Activated CD4-positive, alpha-beta T cell treated with anti-CD3 and anti-CD28 coated beads, Interleukin-2, amount 50 U/mL, for 4 hours (primary cell): Measurements from ENCODE around the gene PHC2.
A peak's percentile ranks its signal among the peaks of the same experiment; 100 is the strongest.

Experiments used
- DNase-seq, 2 experiments: peaks; one replicate each; pipeline ENCODE4 v3.0.0-alpha.2; 2020

Gene PHC2

GRCh38 chr1:33430692-33431593 lies at the start of gene PHC2:
TSS of gene PHC2 (minus strand) at chr1:33431095. CDS start at chr1:33375539, 55,556 bp downstream.
- DNase-seq: peak; percentile 90 to 93

- DNase-seq: no peak
Measured at GRCh38 chr1:33477451-33477850, 46.6 kb upstream of the PHC2 start.

- DNase-seq: no peak
Measured at GRCh38 chr1:33473900-33474299, 43.0 kb upstream of the PHC2 start.

GRCh38 chr1:33472269-33472980 lies 41.5 kb upstream of the PHC2 start, which contains the start of gene ZSCAN20:
TSS of gene ZSCAN20 (plus strand) at chr1:33472645. CDS start at chr1:33479289, 6,644 bp downstream.
- DNase-seq: peak; percentile 79 to 81

- DNase-seq: no peak
Measured at GRCh38 chr1:33471416-33471815, 40.5 kb upstream of the PHC2 start.

GRCh38 chr1:33470495-33471012 lies 39.7 kb upstream of the PHC2 start:
- DNase-seq: peak; percentile 35 to 49

GRCh38 chr1:33469691-33470090 lies 38.8 kb upstream of the PHC2 start:
- no peak for DNase-seq

- DNase-seq: no peak
Measured at GRCh38 chr1:33468967-33469366, 38.1 kb upstream of the PHC2 start.

GRCh38 chr1:33468531-33468930 lies 37.6 kb upstream of the PHC2 start:
- DNase-seq: no peak

GRCh38 chr1:33468011-33468410 lies 37.1 kb upstream of the PHC2 start:
- DNase-seq: no peak

GRCh38 chr1:33466159-33466558 lies 35.3 kb upstream of the PHC2 start:
- no peak for DNase-seq

- no peak for DNase-seq
Measured at GRCh38 chr1:33465316-33465715, 34.4 kb upstream of the PHC2 start.

- no peak for DNase-seq
Measured at GRCh38 chr1:33464552-33464951, 33.7 kb upstream of the PHC2 start.

- no peak for DNase-seq
Measured at GRCh38 chr1:33462405-33463164, 31.7 kb upstream of the PHC2 start.

GRCh38 chr1:33460947-33461629 lies 30.2 kb upstream of the PHC2 start:
- no peak for DNase-seq

GRCh38 chr1:33460144-33460543 lies 29.2 kb upstream of the PHC2 start:
- DNase-seq: no peak

- DNase-seq: no peak
Measured at GRCh38 chr1:33459691-33460090, 28.8 kb upstream of the PHC2 start.

GRCh38 chr1:33456502-33456886 lies 25.6 kb upstream of the PHC2 start:
- no peak for DNase-seq

- DNase-seq: no peak
Measured at GRCh38 chr1:33455539-33456501, 24.9 kb upstream of the PHC2 start.

- no peak for DNase-seq
Measured at GRCh38 chr1:33454646-33455282, 23.9 kb upstream of the PHC2 start.

- no peak for DNase-seq
Measured at GRCh38 chr1:33446590-33446989, 15.7 kb upstream of the PHC2 start.
